B cell (primary cell): ENCODE data around the gene APP. TPM values are rescaled to one million over a fixed set of nuclear protein-coding genes. Genes with fewer than 3 reads are reported as not detected.
A peak's percentile ranks its signal among the peaks of the same experiment; 100 is the strongest.

ENCODE experiments used
- ATAC-seq: fragments of 200-7000 bp; cut with Tn5 transposase; one replicate; pipeline ENCODE4 v1.10.0; 2021; ENCODE audit warnings: low read depth, mild to moderate bottlenecking, moderate number of reproducible peaks, moderate library complexity
- CTCF ChIA-PET: fragments of 350-600 bp; sonication (Branson Sonifier 250); formaldehyde crosslinking; loops from one replicate; lab custom pipeline; 2021; ENCODE audit warnings: antibody characterized with exemption, inconsistent platforms; lab: Charles Lee
- POLR2A ChIA-PET: fragments of 350-600 bp; sonication (Branson Sonifier 250); formaldehyde crosslinking; loops from one replicate; lab custom pipeline; 2021; ENCODE audit warnings: antibody characterized with exemption; lab: Charles Lee
- DNase-seq: peaks from one replicate; pipeline ENCODE4 v3.0.0; 2013
- H2AFZ ChIP-seq: 2 replicates; pipeline ENCODE4 v1.6.1; 2012; ENCODE audit warnings: mild to moderate bottlenecking, low read depth, low read length; ENCODE audit not compliant: insufficient read depth, poor library complexity, severe bottlenecking
- H3K27ac ChIP-seq, 2 donors: 1 replicate in 1 of 2; 2 replicates in 1 of 2; pipeline ENCODE4 v1.5.1; 2012 to 2013; ENCODE audit warnings: low read length in 2 of 2, mild to moderate bottlenecking in 2 of 2, moderate library complexity in 1 of 2
- H3K27me3 ChIP-seq, 4 experiments: fragments of 200-600 bp in 1 of 4; sonication (generic) in 1 of 4; replicated peaks in 1 of 4; 1 replicate in 2 of 4; 2 replicates in 2 of 4; pipeline versions ENCODE4 v1.6.1 to v1.7.0; 2013 to 2016; ENCODE audit warnings: low read length in 3 of 4, mild to moderate bottlenecking in 2 of 4, mixed read lengths in 1 of 4, moderate library complexity in 1 of 4; ENCODE audit not compliant: insufficient read depth in 4 of 4, control insufficient read depth in 3 of 4; ENCODE audit errors: control extremely low read depth in 1 of 4
- H3K36me3 ChIP-seq, 2 experiments: replicated peaks in 1 of 2; 1 replicate in 1 of 2; 2 replicates in 1 of 2; pipeline versions ENCODE4 v1.6.1 to v1.7.1; 2013; ENCODE audit warnings: low read length in 1 of 2; ENCODE audit not compliant: insufficient read depth in 2 of 2, control insufficient read depth in 1 of 2; ENCODE audit errors: control extremely low read depth in 1 of 2, extremely low read depth in 1 of 2
- H3K4me1 ChIP-seq, 2 donors: fragments of 200-600 bp in 1 of 2; sonication (generic) in 1 of 2; 1 replicate in 1 of 2; 2 replicates in 1 of 2; pipeline versions ENCODE4 v1.5.1 to v1.6.1; 2013 to 2017; ENCODE audit warnings: low read length in 2 of 2; ENCODE audit not compliant: control insufficient read depth in 2 of 2, insufficient read depth in 2 of 2
- H3K4me2 ChIP-seq: replicated peaks from 2 replicates; pipeline ENCODE3; 2012; ENCODE audit warnings: mild to moderate bottlenecking, low read depth, low read length; ENCODE audit not compliant: poor library complexity, severe bottlenecking
- H3K4me3 ChIP-seq, 5 experiments: fragments of 200-600 bp in 1 of 5; sonication (generic) in 1 of 5; 1 replicate in 3 of 5; 2 replicates in 2 of 5; pipeline versions ENCODE4 v1.5.1 to v1.7.0; 2011 to 2016; ENCODE audit warnings: low read length in 4 of 5, mild to moderate bottlenecking in 4 of 5, low read depth in 2 of 5, control low read depth in 1 of 5, moderate library complexity in 1 of 5; ENCODE audit not compliant: insufficient read depth in 1 of 5; ENCODE audit errors: control extremely low read depth in 1 of 5, extremely low read depth in 1 of 5
- H3K79me2 ChIP-seq: fragments of 200-600 bp; sonication (generic); one replicate; pipeline ENCODE4 v1.6.0; 2016; ENCODE audit warnings: low read length; ENCODE audit not compliant: control insufficient read depth, insufficient read depth
- H3K9ac ChIP-seq: fragments of 200-600 bp; sonication (generic); 2 replicates; pipeline ENCODE4 v1.6.1; 2017; ENCODE audit warnings: mild to moderate bottlenecking, low read length, moderate library complexity
- H3K9me3 ChIP-seq, 3 donors: one replicate each; pipeline versions ENCODE4 v1.6.1 to v1.7.1; 2013; ENCODE audit warnings: low read length in 2 of 3; ENCODE audit not compliant: control insufficient read depth in 2 of 3, insufficient read depth in 1 of 3; ENCODE audit errors: control extremely low read depth in 1 of 3
- H4K20me1 ChIP-seq: 2 replicates; pipeline ENCODE4 v1.6.0; 2012; ENCODE audit warnings: mild to moderate bottlenecking, low read length; ENCODE audit not compliant: insufficient read depth, control insufficient read depth, poor library complexity, severe bottlenecking
- H3K27ac Mint-ChIP-seq: one replicate; pipeline ENCODE4 v1.8.0; 2021; ENCODE audit warnings: mixed read lengths
- H3K27me3 Mint-ChIP-seq: one replicate; pipeline ENCODE4 v1.8.0; 2021; ENCODE audit warnings: mixed read lengths
- H3K4me1 Mint-ChIP-seq: one replicate; pipeline ENCODE4 v1.8.0; 2021; ENCODE audit warnings: mixed read lengths
- H3K4me3 Mint-ChIP-seq: one replicate; pipeline ENCODE4 v1.8.0; 2021; ENCODE audit warnings: mixed read lengths
- H3K9me3 Mint-ChIP-seq: one replicate; pipeline ENCODE4 v1.8.0; 2022; ENCODE audit warnings: mixed read lengths; ENCODE audit not compliant: insufficient read depth
- CTCF ChIP-seq: fragments of 200-600 bp; IDR thresholded peaks from one replicate; pipeline ENCODE4 v1.8.0; 2022; ENCODE audit warnings: antibody characterized with exemption, mild to moderate bottlenecking
- EZH2 ChIP-seq: IDR thresholded peaks from 2 replicates; pipeline ENCODE4 v1.6.1; 2012; ENCODE audit warnings: borderline replicate concordance, low read depth, mild to moderate bottlenecking, moderate library complexity, low read length; ENCODE audit not compliant: insufficient read depth, poor library complexity, severe bottlenecking
- WGBS: methylation state at CpG from one replicate; pipeline ENCODE4 v1.1.5; 2013; ENCODE audit warnings: missing lambda C conversion rate; ENCODE audit not compliant: insufficient coverage; 5-methylcytosine and 5-hydroxymethylcytosine counted together
- intact Hi-C: fragments of 100-400 bp; cut with micrococcal nuclease; formaldehyde crosslinking; loops from one replicate; pipeline ENCODE4 v1.10.0; 2022
- polyA plus RNA-seq: library from polyadenylated mRNA; depleted of rRNA; stranded (reverse); fragments of >200 nt; gene quantifications from 2 replicates; pipeline ENCODE4 v1.2.3, GENCODE V29; 2012
- total RNA-seq, 2 donors: library from RNA; stranded (reverse); fragments of 120-200 nt in 1 of 2; gene quantifications; 1 replicate in 1 of 2; 2 replicates in 1 of 2; pipeline versions ENCODE4 v1.2.3 to v1.2.4, GENCODE V29; 2013 to 2022

Gene APP
- total and polyA plus RNA-seq, 2 donors (not counting 1 experiment from before 2014, with no cell fraction given): 28.3 to 34.7 TPM

- Histone ChIP-seq H3K4me3 (no peak overlapping the region), H4K20me1 (no peaks in the 10 kb centered on the region), H3K36me3 (peaks cover 7 to 15% of the 10 kb centered on the region in 2 experiments), H3K27ac (no peak overlapping the region), H2AFZ (no peak overlapping the region), H3K4me1 (peaks cover 26 to 32% of the 10 kb centered on the region in 2 donors), H3K9me3 (peaks cover 0 to 1% (median 0%) of the 10 kb centered on the region in 3 donors), H3K79me2 (peaks cover 3% of the 10 kb centered on the region), H3K27me3 (no peaks in the 10 kb centered on the region), H3K9ac (no peak overlapping the region), H3K4me2 (no peak overlapping the region)
- 77% methylated on average over 3 of the region's 15 CpGs for WGBS
- no peaks in the 10 kb centered on the region for H3K27me3 Mint-ChIP-seq
- ChIA-PET CTCF (interaction anchor here (1.1 kb wide), 1 partner anchor 75 kb away, joined by 3 read pairs; no protein-coding TSS in a partner anchor), POLR2A (no interaction called here)
- H3K27ac Mint-ChIP-seq: no peak overlapping the region
- peaks cover 28% of the 10 kb centered on the region for H3K4me1 Mint-ChIP-seq
- DNase-seq: no peak
- H3K4me3 Mint-ChIP-seq: no peak overlapping the region
- TF ChIP-seq CTCF: no peak
- no peak for TF ChIP-seq EZH2
- H3K9me3 Mint-ChIP-seq: no peaks in the 10 kb centered on the region
- no peak for ATAC-seq
- intact Hi-C loops: no loop called here
Observed at GRCh38 chr21:25970254-25970930, 200.2 kb downstream of the APP start.

- peaks cover 26 to 32% of the 10 kb centered on the region in 2 donors for H3K4me1 ChIP-seq
- H3K9me3 Mint-ChIP-seq: no peaks in the 10 kb centered on the region
- H2AFZ ChIP-seq: peak overlapping the region; percentile 86
- intact Hi-C loops: loop anchor here (5.0 to 10.0 kb wide), 5 partner anchors 66 to 363 kb away; partner anchors contain the start of genes APP, ATP5PF, GABPA and MRPL39
- WGBS: no CpG with 5 or more reads among the region's 4 CpGs
- DNase-seq (no peak), ATAC-seq (peak; percentile 65)
- no peaks in the 10 kb centered on the region for H3K27me3 Mint-ChIP-seq
- no peak for TF ChIP-seq CTCF
- TF ChIP-seq EZH2: no peak
- ChIA-PET CTCF (interaction anchor here (1.0 to 1.7 kb wide), 5 partner anchors 69 to 203 kb away, joined by 3 to 10 read pairs (median 3); partner anchors contain the start of gene APP), POLR2A (interaction anchor here (0.5 kb wide), 1 partner anchor 41 kb away, joined by 3 read pairs; no protein-coding TSS in a partner anchor)
- H3K4me1 Mint-ChIP-seq: peaks cover 32% of the 10 kb centered on the region
- peaks cover 3% of the 10 kb centered on the region for H3K79me2 ChIP-seq
- H3K27ac ChIP-seq: peak overlapping the region; percentile 76 to 95
- H3K27ac Mint-ChIP-seq: peak overlapping the region; percentile 99
- peaks cover 0 to 1% (median 0%) of the 10 kb centered on the region in 3 donors for H3K9me3 ChIP-seq
- no peaks in the 10 kb centered on the region for H4K20me1 ChIP-seq
- H3K36me3 ChIP-seq: no peaks in the 10 kb centered on the region
- peak overlapping the region; percentile 56 for H3K9ac ChIP-seq
- H3K4me3 Mint-ChIP-seq: peak overlapping the region; percentile 80
- peak overlapping the region; percentile 68 for H3K4me2 ChIP-seq
- H3K27me3 ChIP-seq: no peaks in the 10 kb centered on the region
- H3K4me3 ChIP-seq: peak overlapping the region in 1 of 5 experiments; percentile 45
Observed at GRCh38 chr21:25967901-25968438, 202.6 kb downstream of the APP start.
